WERI-Rb-1 (cell line): ENCODE results near the gene KXD1.

ENCODE experiments used
- DNase-seq: peaks from one replicate; pipeline ENCODE4 v3.0.0-alpha.2; 2020
- H3K27ac ChIP-seq: fragments of 250-450 bp; sonication (Bioruptor Pico); 2 replicates; pipeline ENCODE4 v1.5.1; 2020; ENCODE audit warnings: mild to moderate bottlenecking, moderate library complexity
- H3K27me3 ChIP-seq: fragments of 250-450 bp; sonication (Bioruptor Pico); 2 replicates; pipeline ENCODE4 v1.5.1; 2021; ENCODE audit warnings: mild to moderate bottlenecking, low read depth, moderate library complexity; ENCODE audit not compliant: insufficient read depth, severe bottlenecking
- H3K36me3 ChIP-seq: fragments of 250-450 bp; sonication (Bioruptor Pico); 2 replicates; pipeline ENCODE4 v1.5.1; 2020; ENCODE audit warnings: mild to moderate bottlenecking, moderate library complexity
- H3K4me3 ChIP-seq: 2 replicates; pipeline ENCODE4 v1.5.1; 2011; ENCODE audit warnings: low read depth, mild to moderate bottlenecking, control low read depth, low read length
- H3K9me3 ChIP-seq: fragments of 250-450 bp; sonication (Bioruptor Pico); 2 replicates; pipeline ENCODE4 v1.5.1; 2021; ENCODE audit warnings: mild to moderate bottlenecking, moderate library complexity; ENCODE audit not compliant: severe bottlenecking
- TF ChIP-seq, protein P1 (sequence below): IDR thresholded peaks from 2 replicates; pipeline ENCODE4 v1.5.1; 2011; ENCODE audit warnings: low read depth, mild to moderate bottlenecking, control low read depth, inconsistent platforms, low read length

KXD1 gene

DNA sequence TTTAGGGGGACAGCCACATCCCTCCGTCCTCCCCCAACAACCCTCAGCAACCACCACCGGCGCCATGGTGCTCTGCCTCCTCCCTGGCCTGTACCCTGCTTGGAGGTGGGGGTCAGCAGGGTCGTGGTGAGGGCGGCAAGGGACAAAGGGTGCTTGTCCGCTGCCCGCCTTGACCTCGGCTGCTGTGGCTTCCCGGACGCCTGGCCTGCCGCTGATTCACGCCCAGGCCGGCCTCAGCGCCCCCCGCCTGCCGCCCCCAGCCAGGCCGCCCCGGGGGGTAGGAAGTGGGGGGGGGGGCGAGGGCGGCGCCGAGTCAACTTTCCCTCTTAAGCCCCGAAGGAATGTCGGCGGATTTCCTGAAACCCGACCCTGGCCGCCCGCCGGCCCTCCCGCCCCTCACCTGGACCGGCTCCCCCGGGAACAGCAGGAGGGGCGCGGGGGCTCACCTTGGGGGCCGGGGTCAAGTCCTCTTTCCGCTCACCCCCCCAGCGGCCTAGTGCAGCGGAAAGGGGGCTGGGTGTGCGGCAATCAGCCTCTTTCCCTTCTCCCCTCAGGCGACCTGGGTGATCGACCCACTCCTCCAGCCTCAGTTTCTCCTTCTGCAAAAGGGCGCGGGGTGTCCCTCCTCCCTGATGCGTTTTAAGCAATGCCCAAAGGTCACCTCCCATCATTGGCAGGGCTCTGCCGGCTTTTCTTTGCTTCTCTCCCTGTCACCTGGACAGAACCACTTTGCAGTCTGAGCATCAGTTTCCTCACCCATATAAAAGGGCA, 53.1 kb downstream of the KXD1 start:
- TF ChIP-seq, protein P1, sequence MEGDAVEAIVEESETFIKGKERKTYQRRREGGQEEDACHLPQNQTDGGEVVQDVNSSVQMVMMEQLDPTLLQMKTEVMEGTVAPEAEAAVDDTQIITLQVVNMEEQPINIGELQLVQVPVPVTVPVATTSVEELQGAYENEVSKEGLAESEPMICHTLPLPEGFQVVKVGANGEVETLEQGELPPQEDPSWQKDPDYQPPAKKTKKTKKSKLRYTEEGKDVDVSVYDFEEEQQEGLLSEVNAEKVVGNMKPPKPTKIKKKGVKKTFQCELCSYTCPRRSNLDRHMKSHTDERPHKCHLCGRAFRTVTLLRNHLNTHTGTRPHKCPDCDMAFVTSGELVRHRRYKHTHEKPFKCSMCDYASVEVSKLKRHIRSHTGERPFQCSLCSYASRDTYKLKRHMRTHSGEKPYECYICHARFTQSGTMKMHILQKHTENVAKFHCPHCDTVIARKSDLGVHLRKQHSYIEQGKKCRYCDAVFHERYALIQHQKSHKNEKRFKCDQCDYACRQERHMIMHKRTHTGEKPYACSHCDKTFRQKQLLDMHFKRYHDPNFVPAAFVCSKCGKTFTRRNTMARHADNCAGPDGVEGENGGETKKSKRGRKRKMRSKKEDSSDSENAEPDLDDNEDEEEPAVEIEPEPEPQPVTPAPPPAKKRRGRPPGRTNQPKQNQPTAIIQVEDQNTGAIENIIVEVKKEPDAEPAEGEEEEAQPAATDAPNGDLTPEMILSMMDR = no peak
- no peaks in the 10 kb centered on the region for H3K9me3 ChIP-seq
- no peaks in the 10 kb centered on the region for H3K36me3 ChIP-seq
- DNase-seq = no peak
- no peak overlapping the region for H3K27ac ChIP-seq
- H3K4me3 ChIP-seq = no peak overlapping the region
- peaks cover 68% of the 10 kb centered on the region for H3K27me3 ChIP-seq

DNA sequence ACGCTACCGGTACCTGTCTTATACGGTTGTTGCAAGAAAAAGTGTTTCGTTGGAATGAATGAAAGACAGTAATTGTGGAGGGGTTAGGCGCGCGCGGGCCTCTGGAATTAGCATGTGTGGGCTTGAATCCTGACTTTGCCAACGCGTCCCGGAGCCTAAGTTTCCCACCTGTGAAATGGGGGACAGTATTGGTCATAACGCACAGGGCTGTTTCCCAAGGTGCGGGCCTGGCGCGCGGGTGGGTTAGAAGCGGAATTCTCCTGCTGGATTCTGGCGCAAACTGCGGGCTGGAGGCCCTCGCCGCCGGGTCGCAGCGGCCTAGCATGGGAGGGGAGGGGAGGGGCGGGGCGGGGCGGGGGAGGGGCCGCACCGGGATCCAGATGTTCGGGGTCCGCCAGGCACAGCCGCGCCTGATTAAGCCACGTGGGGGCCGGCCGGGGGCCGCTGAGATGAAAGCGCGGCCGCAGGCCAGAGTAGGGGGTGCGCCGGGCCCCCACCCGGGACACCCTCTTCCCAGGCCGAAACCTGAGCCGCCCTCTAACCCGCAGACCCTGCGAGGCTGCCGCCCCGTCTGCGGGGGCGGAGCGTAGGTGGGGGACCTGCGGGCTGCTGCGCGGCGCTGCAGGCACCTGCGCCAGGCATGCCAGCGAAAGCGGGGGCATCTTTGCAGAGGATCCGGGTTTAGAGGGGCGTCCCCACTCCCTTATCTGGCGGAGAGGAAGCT, 53.8 kb downstream of the KXD1 start:
- Histone ChIP-seq H3K27ac (no peak overlapping the region), H3K4me3 (peak overlapping the region; percentile 3; the same call in 1 of the 2 replicates), H3K36me3 (no peaks in the 10 kb centered on the region), H3K27me3 (peaks cover 68% of the 10 kb centered on the region), H3K9me3 (no peaks in the 10 kb centered on the region)
- no peak for DNase-seq
- TF ChIP-seq, protein P1 = no peak

DNA sequence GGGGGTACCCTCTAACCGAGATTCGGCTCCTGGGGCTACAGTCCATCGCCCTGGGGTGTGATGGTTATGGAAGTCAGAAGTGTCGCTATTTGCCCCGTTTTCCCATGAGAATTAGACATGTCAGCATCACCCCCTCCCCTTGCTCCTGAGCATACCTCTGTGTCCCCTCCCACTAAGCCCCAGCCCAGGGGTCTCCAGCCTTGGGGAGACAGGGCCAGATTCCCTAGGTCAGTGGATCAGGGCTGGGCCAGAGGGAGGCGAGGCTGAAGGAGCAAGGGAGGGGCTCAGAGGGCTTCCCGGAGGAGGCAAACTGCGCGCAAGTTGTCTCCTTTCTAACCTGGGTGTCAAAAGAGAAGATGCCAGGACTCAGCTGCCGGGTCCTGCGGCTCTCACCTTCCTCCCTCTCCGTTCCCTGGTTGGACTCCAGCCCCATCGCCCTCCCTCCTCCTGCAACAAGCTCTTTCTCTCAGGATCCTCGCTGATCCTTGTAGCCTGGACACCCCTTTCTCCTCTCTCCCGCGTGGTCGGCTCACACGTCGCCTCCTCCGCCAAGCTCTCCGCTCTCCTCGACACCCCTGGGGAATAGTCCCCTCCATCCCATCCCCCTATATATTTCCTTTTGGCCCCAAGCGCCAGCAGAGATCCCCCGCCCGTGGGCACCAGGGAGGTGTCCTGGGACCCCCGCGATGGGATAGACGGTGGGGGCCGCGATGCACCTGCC, 54.5 kb downstream of the KXD1 start:
- no peak for DNase-seq
- Histone ChIP-seq H3K27ac (no peak overlapping the region), H3K36me3 (no peaks in the 10 kb centered on the region), H3K27me3 (peaks cover 67% of the 10 kb centered on the region), H3K4me3 (peak overlapping the region; percentile 37), H3K9me3 (peaks cover 6% of the 10 kb centered on the region)
- TF ChIP-seq, protein P1 = no peak

DNA sequence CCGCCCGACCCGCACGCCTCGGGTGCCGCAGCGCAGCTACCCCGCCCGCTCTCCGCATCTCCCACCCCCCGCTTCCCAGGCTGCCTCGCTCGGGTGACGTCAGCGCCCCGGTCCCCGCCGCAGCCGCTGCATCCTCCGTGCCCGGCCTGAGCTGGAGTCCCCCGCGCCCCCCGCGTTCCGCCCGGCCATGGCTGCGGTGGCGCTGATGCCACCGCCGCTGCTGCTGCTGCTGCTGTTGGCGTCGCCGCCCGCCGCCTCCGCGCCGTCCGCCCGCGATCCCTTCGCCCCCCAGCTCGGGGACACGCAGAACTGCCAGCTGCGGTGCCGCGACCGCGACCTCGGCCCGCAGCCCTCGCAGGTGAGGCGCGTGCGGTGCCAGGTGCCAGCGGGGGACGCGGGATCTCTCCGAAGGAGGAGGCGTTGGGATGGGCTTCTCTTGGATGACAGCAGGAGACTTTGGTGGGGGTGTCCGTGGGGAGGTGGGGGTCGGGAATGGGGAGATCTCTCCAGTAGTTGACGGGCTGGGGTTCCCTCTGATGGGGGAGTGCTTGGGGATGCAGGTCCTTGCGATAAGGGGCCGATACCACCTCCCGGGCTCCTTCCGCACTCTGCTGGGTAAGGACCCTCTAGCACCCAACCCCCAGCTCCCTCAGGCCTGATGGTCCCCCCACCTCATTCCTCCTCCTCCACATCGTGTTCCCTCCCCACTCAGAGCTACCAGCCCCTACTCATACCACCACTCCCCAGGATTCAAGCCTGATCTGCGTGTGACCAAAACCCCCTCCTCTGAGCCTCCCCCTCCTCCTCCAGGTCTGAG, 55.3 kb downstream of the KXD1 start, which contains the start of gene TMEM59L:
TMEM59L (plus strand) TSS at position 99 of the 817 bp plus-strand sequence; CDS start at position 188, 89 bp downstream.
- TF ChIP-seq, protein P1 = no peak
- Histone ChIP-seq H3K36me3 (no peaks in the 10 kb centered on the region), H3K27ac (no peak within 1 kb of the TSS), H3K27me3 (peaks cover 59% of the 10 kb centered on the region), H3K9me3 (peaks cover 11% of the 10 kb centered on the region), H3K4me3 (peak within 1 kb of the TSS; percentile 37)
- no peak for DNase-seq

DNA sequence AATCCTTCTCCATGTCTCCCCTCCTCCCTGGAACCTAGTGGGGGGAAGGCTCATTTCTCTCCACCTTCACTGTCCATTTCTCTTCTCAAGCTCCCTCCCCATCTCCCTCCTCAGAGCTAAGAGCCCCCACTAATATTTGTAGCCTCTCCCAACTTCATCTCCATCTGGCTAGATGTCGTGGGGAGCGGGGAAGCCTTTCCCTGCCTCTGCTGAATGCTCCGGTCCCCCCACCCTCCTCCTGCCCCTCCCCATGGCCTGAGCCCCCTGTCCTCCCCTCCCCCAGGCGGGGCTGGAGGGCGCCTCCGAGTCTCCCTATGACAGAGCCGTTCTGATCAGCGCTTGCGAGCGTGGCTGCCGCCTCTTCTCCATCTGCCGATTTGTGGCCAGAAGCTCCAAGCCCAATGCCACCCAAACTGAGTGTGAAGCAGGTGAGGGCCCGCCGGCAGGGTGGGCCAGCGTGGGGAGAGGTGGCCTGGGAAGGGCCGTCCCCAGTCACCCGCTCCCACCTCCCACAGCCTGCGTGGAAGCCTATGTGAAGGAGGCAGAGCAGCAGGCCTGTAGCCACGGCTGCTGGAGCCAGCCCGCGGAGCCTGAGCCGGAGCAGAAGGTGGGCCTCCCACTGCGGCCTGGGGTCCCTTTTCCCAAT, 56.0 kb downstream of the KXD1 start:
- peaks cover 11% of the 10 kb centered on the region for H3K9me3 ChIP-seq
- TF ChIP-seq, protein P1 = no peak
- H3K36me3 ChIP-seq = no peaks in the 10 kb centered on the region
- DNase-seq = peak; percentile 64
- peaks cover 52% of the 10 kb centered on the region for H3K27me3 ChIP-seq
- no peak overlapping the region for H3K27ac ChIP-seq
- H3K4me3 ChIP-seq = no peak overlapping the region; the same call in 1 of the 2 replicates
